Thyroid gland (tissue), 4 donors: ENCODE results near the gene ADRA2B.

Source experiments
- CTCF ChIP-seq, 6 experiments: fragments of 200-600 bp in 3 of 6; fragments of 450-650 bp in 3 of 6; sonication (generic) in 3 of 6; IDR thresholded peaks; one replicate each; pipeline ENCODE4 v1.5.1; 2016 to 2019; ENCODE audit warnings: antibody characterized with exemption in 6 of 6, mild to moderate bottlenecking in 2 of 6, inconsistent platforms in 1 of 6, moderate library complexity in 1 of 6
- POLR2A ChIP-seq, 2 donors: fragments of 450-650 bp; IDR thresholded peaks; one replicate each; pipeline ENCODE4 v1.6.1; 2017; ENCODE audit warnings: antibody characterized with exemption in 2 of 2, mild to moderate bottlenecking in 2 of 2, moderate library complexity in 1 of 2

- TF ChIP-seq CTCF (IDR thresholded peaks at IDR 0.05) (no peak), POLR2A (IDR thresholded peaks at IDR 0.05) (no peak)
Measured at GRCh38 chr2:96123290-96123689, 6.9 kb upstream of the ADRA2B start.
